ENCODE results near the gene CAMKMT.
A peak's percentile ranks its signal among the peaks of the same experiment; 100 is the strongest.

Gene CAMKMT

DNA sequence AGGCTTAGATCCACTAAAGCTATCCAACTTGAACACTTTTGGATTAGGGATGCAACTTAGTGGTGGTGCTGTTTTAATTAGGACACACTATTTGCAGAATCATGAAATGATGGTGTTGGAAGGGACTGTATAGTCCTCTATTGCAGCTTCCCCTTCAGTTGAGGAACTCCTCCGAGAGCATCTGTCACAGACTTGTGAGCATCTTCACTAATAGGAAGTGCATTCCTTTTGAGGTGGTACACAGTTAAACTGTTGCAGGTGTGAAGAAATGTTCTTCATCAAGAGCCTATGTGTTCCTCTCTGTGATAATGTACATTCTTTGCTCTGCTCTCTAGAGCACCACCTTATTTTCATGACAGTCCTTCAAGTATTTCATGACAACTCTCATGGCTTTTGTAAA lies 197.4 kb downstream of the CAMKMT start:
- DNase-seq (ENCODE audit: insufficient read length, low spot score): no peak
- TF ChIP-seq, protein P1, sequence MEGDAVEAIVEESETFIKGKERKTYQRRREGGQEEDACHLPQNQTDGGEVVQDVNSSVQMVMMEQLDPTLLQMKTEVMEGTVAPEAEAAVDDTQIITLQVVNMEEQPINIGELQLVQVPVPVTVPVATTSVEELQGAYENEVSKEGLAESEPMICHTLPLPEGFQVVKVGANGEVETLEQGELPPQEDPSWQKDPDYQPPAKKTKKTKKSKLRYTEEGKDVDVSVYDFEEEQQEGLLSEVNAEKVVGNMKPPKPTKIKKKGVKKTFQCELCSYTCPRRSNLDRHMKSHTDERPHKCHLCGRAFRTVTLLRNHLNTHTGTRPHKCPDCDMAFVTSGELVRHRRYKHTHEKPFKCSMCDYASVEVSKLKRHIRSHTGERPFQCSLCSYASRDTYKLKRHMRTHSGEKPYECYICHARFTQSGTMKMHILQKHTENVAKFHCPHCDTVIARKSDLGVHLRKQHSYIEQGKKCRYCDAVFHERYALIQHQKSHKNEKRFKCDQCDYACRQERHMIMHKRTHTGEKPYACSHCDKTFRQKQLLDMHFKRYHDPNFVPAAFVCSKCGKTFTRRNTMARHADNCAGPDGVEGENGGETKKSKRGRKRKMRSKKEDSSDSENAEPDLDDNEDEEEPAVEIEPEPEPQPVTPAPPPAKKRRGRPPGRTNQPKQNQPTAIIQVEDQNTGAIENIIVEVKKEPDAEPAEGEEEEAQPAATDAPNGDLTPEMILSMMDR (IDR thresholded peaks at IDR 0.05; ENCODE audit: insufficient read depth, missing control alignments): no peak
- peak; percentile 11 for FAIRE-seq

DNA sequence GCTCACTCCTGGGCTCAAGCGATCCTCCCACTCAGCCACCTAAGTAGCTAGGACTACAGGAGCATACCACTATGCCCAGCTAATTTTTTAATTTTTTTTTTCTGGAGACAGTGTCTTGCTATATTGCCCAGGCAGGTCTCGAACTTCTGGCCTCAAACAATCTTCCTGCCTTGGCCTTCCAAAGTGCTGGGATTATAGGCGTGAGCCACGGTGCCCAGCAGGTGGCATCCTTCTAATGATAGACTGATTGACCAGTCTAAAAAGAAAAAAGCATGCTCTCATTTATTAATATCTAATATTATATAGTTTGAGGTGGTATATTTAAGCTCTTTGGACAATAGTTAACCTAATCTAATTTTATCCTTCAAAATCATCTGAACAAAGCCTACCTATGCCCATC lies 198.6 kb downstream of the CAMKMT start:
- no peak for DNase-seq (ENCODE audit: insufficient read length, low spot score)
- no peak for FAIRE-seq

DNA sequence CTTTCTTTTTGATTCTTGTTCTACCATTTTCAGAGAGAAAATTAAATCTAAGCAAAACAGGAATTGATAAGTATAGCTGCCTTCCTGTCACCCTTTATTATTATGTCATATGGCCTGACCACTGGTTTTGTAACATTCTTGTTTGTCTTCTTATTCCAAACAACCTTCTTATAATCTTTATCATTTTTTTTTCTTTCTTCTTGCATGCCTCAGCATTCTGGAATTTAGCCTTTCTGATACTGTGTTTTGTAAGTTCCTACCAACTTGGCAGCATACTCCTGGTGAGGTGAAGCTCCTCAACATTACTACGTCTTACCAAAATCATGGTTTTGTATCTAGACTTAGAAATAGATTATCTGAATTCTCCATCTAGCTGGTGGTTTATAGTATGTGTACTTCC lies 199.2 kb downstream of the CAMKMT start:
- FAIRE-seq: no peak
- DNase-seq (ENCODE audit: insufficient read length, low spot score): no peak
- TF ChIP-seq, protein P1 (IDR thresholded peaks at IDR 0.05; ENCODE audit: insufficient read depth, missing control alignments): no peak

More for the DNA sequence above, 198.6 kb downstream of the CAMKMT start:
- TF ChIP-seq, protein P1 (IDR thresholded peaks at IDR 0.05; ENCODE audit: insufficient read depth, missing control alignments): peak; percentile 39

DNA sequence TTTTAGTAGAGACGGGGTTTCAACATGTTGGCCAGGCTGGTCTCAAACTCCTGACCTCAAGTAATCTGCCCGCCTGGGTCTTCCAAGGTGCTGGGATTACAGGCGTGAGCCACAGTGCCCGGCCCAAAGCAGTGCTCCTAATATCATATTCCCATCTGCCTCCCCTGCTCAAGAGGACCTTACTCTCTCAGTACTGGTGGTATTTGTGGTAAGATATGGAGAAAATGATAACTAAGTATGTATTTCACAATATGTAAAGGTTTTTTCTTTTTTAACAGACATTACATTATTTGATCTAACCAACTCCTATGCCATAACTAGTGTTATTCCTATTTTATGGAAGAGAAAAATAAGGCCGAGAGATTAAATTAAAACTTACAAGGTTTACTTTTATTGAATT lies 201.0 kb downstream of the CAMKMT start:
- FAIRE-seq (no peak), DNase-seq (ENCODE audit: insufficient read length, low spot score) (no peak)
- TF ChIP-seq, protein P1 (IDR thresholded peaks at IDR 0.05; ENCODE audit: insufficient read depth, missing control alignments): no peak

DNA sequence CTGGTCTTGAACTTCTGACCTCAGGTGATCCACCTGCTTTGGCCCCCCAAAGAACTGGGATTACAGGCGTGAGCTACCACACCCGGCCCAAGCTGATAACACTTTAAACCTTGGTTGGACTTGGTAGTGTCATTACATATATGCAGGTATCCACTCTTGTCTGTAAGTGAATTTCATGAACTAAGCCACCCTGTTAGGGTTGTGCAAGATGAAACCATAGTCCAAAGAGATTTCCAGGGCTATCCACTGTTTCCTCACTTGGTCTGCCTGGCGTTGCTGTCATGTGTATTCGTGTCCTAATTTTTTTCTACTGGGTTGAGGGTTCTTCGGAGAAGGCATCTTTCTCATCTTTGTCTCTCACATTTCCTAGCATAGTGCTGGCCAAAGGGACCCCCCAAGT lies 203.0 kb downstream of the CAMKMT start:
- TF ChIP-seq, protein P1 (IDR thresholded peaks at IDR 0.05; ENCODE audit: insufficient read depth, missing control alignments): no peak
- FAIRE-seq (no peak), DNase-seq (ENCODE audit: insufficient read length, low spot score) (no peak)

DNA sequence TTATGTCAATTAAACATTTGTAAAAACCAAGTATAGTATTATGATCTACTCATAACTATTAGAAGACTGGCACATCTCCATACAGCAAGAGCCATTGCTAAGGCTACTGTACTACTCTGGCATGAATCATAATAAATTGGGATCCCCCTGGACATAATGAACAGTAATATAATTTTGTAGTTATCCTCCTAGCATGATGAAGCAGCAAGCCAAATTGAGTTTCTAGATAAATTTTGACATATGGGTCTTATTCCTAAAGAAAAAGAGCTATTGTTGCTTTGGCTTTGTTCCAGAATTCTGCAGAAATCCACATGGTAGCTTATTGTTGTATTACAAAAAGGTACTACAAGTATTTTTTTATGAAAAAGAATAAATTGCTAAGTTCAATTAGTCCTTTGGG lies 204.3 kb downstream of the CAMKMT start:
- DNase-seq (ENCODE audit: insufficient read length, low spot score): no peak
- no peak for FAIRE-seq
- TF ChIP-seq, protein P1 (IDR thresholded peaks at IDR 0.05; ENCODE audit: insufficient read depth, missing control alignments): no peak

DNA sequence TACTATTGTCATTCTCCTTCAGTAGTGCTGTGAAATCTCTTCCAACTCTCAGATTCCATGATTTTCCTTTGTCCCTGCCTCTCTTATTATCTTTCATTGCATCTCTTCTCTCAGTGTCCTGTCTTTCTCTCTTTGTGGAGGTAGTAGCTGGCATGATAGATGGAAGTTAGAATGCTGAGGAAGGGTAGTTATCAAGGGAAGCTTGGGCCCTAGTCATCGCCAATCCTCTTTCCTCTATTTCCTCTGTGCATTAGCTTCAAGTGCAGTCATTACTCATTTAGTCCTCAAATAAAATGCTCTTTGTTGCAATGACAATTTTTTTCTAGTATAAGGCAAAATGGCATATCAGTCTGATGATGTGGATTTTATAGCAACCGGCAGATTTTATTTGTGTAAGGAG lies 207.7 kb downstream of the CAMKMT start:
- TF ChIP-seq, protein P1 (IDR thresholded peaks at IDR 0.05; ENCODE audit: insufficient read depth, missing control alignments): no peak
- DNase-seq (ENCODE audit: insufficient read length, low spot score) (no peak), FAIRE-seq (no peak)

All from D721Med (cell line).